ENCODE results near the gene TMEM231. TPM values are rescaled to one million over a fixed set of nuclear protein-coding genes. Genes with fewer than 3 reads are reported as not detected.
"Not testable (repeated sequence)": the region's sequence is repeated elsewhere in the genome, so short reads cannot be mapped to it uniquely, and the experiment has no call there.

The TMEM231 gene
- total RNA-seq, 2 donors from 2014 or later, result 5.3 to 7.5 TPM

DNA sequence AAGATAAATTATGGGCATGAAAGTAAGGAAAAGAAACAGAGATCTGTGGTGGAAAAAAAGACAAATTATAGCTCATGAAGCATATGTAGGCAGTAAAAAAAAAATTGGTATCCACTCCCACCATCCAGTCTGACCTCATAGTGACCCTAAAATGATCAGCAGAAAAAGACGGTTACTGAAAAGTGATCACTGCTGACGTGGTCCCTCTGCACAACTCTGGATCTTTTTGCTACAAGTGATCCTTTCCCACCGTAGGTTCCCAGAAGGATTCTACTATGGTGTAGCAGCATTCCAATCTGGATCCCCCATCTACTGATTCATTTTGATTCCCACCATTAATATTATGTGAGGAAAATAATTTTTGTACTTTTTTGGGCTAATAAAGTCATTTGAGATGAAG is 49.9 kb downstream of the TMEM231 start:
- Mint-ChIP-seq H3K27ac (no peak overlapping the region), H3K36me3 (ENCODE audit: low read depth) (no peaks in the 10 kb centered on the region), H3K27me3 (peaks cover 37% of the 10 kb centered on the region), H3K4me1 (peaks cover 4% of the 10 kb centered on the region), H3K4me3 (no peak overlapping the region)
- no peak for DNase-seq
- no peak for ATAC-seq
- H3K9me3 ChIP-seq (ENCODE audit: control insufficient read depth, low read length, poor library complexity, severe bottlenecking), result no peaks in the 10 kb centered on the region

- Mint-ChIP-seq H3K4me1 (peaks cover 4% of the 10 kb centered on the region), H3K36me3 (ENCODE audit: low read depth) (no peaks in the 10 kb centered on the region), H3K27ac (no peak overlapping the region), H3K4me3 (no peak overlapping the region), H3K27me3 (peaks cover 37% of the 10 kb centered on the region)
- ATAC-seq, result no peak
- no peak for DNase-seq
- no peaks in the 10 kb centered on the region for H3K9me3 ChIP-seq (ENCODE audit: control insufficient read depth, low read length, poor library complexity, severe bottlenecking)
These were observed 52.3 kb downstream of the TMEM231 start for GRCh38 chr16:75503801-75504200.

DNA sequence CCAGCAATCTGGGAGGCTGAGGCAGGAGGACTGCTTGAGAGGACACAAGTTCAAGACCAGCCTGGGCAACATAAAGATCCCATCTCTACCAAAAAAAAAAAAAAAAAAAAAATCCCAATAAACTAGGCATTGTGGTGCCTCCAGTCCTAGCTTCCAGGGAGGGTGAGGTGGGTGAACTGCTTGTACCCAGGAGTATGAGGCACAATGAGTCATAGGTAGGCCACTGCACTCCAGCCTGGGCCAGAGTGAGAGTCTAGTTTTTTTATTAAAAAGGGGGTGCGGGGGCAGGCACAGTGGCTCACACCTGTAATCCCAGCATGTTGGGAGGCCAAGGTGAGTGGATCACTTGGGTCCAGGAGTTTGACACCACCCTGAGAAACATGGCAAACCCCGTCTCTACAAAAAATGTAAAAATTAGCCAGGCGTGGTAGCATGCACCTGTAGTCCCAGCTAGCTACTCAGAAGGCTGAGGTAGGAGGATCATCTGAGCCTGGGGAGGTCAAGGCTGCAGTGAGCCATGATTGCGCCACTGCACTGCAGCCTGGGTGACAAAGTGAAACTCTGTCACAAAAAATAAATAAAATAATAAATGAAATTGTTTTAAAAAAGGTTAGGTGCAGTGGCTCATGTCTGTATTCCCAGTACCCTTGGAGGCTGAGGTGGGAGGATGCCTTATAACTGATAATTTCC is 53.0 kb downstream of the TMEM231 start:
- no peaks in the 10 kb centered on the region for H3K9me3 ChIP-seq (ENCODE audit: control insufficient read depth, low read length, poor library complexity, severe bottlenecking)
- no peak for ATAC-seq

DNA sequence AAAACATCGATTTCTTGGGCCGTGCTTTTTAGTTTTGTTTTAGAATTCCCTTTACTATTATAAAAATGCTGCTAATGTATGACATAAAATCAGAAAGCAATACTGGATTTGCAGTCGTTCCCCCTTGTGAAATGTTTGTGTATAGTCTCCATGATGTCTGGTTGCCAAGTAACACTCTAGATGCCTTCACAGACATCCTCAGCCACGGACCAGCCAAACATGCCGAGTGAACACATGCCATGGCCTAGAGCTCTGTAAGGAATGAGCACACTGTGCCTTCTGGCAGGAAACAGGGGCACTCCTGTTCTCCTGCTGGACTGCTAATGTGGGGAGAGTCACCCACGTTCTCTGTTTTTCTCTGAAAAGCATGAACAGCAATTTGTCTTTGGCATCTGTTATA is 54.2 kb downstream of the TMEM231 start:
- not testable (repeated sequence) for ATAC-seq; H3K4me3 Mint-ChIP-seq; DNase-seq; H3K9me3 ChIP-seq (ENCODE audit: control insufficient read depth, low read length, poor library complexity, severe bottlenecking); H3K4me1 Mint-ChIP-seq; H3K36me3 Mint-ChIP-seq (ENCODE audit: low read depth); H3K27ac Mint-ChIP-seq
- peaks cover 33% of the 10 kb centered on the region for H3K27me3 Mint-ChIP-seq

More for the DNA sequence above, 53.0 kb downstream of the TMEM231 start:
- no peak overlapping the region for H3K4me3 Mint-ChIP-seq
- peaks cover 32% of the 10 kb centered on the region for H3K27me3 Mint-ChIP-seq
- no peak for DNase-seq
- peaks cover 4% of the 10 kb centered on the region for H3K4me1 Mint-ChIP-seq
- H3K36me3 Mint-ChIP-seq (ENCODE audit: low read depth), result no peaks in the 10 kb centered on the region
- no peak overlapping the region for H3K27ac Mint-ChIP-seq

GRCh38 chr16:75501359-75501758 is 54.7 kb downstream of the TMEM231 start:
- H3K36me3 Mint-ChIP-seq (ENCODE audit: low read depth), result no peaks in the 10 kb centered on the region
- ATAC-seq (no peak), DNase-seq (no peak)
- no peaks in the 10 kb centered on the region for H3K9me3 ChIP-seq (ENCODE audit: control insufficient read depth, low read length, poor library complexity, severe bottlenecking)
- no peaks in the 10 kb centered on the region for H3K4me1 Mint-ChIP-seq
- H3K4me3 Mint-ChIP-seq, result no peak overlapping the region
- no peak overlapping the region for H3K27ac Mint-ChIP-seq
- peaks cover 29% of the 10 kb centered on the region for H3K27me3 Mint-ChIP-seq

- peaks cover 24% of the 10 kb centered on the region for H3K27me3 Mint-ChIP-seq
- not testable (repeated sequence) for H3K9me3 ChIP-seq (ENCODE audit: control insufficient read depth, low read length, poor library complexity, severe bottlenecking); H3K4me3 Mint-ChIP-seq; DNase-seq; ATAC-seq; H3K4me1 Mint-ChIP-seq; H3K36me3 Mint-ChIP-seq (ENCODE audit: low read depth); H3K27ac Mint-ChIP-seq
These were observed 57.3 kb downstream of the TMEM231 start for GRCh38 chr16:75498605-75499322.

DNA sequence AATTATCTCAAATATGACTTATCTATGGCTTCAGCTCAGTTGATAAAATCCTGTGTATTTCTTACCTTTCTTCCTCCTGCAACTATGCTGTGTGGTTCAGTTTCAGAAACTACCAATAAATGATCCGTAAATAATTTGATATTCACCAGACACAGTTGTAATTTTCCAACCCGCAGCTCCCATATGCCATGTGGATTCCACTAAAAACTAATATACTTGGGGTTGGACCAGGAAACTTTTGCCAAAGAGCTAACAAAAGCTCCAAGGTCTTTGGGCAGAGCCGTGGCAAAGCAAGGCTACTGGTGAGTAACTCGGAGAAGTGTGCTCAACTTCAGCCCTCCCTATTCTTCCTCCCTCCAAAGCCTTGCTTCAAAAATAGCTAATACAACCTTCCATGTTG is 58.5 kb downstream of the TMEM231 start:
- H3K9me3 ChIP-seq (ENCODE audit: control insufficient read depth, low read length, poor library complexity, severe bottlenecking), result no peaks in the 10 kb centered on the region
- Mint-ChIP-seq H3K36me3 (ENCODE audit: low read depth) (no peaks in the 10 kb centered on the region), H3K4me1 (peaks cover 5% of the 10 kb centered on the region), H3K27me3 (peaks cover 31% of the 10 kb centered on the region), H3K4me3 (no peak overlapping the region), H3K27ac (no peak overlapping the region)
- ATAC-seq (no peak), DNase-seq (no peak)

- no peak within 1 kb of the TSS for H3K27ac Mint-ChIP-seq
- ATAC-seq, result peak; percentile 57
- DNase-seq, result no peak
- H3K4me3 Mint-ChIP-seq, result peak within 1 kb of the TSS; percentile 85
- peaks cover 31% of the 10 kb centered on the region for H3K27me3 Mint-ChIP-seq
- peaks cover 5% of the 10 kb centered on the region for H3K4me1 Mint-ChIP-seq
- H3K36me3 Mint-ChIP-seq (ENCODE audit: low read depth), result no peaks in the 10 kb centered on the region
- no peaks in the 10 kb centered on the region for H3K9me3 ChIP-seq (ENCODE audit: control insufficient read depth, low read length, poor library complexity, severe bottlenecking)
These were observed 60.9 kb downstream of the TMEM231 start, which contains the start of gene CHST6 for GRCh38 chr16:75495076-75495674. Gene CHST6, minus strand, starts transcription at chr16:75495441. Its CDS starts 15,613 bp downstream, at chr16:75479828.

DNA sequence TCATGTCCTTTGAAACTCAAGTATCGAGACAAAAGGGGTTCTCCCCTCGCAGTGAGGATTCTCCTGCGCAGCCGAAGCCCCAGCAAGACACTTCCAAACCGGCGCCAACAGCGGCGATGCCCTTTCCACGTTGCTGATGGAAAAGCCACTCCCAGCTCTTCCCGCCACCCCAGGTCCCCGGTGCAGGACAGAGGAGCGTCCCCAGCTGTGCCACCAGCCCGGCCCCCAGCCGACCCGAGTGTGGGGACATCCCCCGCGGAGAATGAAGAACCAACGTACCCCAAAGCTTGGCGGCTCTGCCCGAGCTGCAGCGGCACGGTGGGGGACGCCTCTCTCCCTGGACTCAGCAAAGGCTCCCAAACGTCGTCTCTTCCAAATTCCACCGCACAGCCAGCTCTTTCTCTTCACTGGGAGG is 61.4 kb downstream of the TMEM231 start:
- no peaks in the 10 kb centered on the region for H3K36me3 Mint-ChIP-seq (ENCODE audit: low read depth)
- no peak overlapping the region for H3K27ac Mint-ChIP-seq
- DNase-seq (no peak), ATAC-seq (no peak)
- H3K4me1 Mint-ChIP-seq, result peaks cover 5% of the 10 kb centered on the region
- H3K9me3 ChIP-seq (ENCODE audit: control insufficient read depth, low read length, poor library complexity, severe bottlenecking), result no peaks in the 10 kb centered on the region
- H3K27me3 Mint-ChIP-seq, result peaks cover 31% of the 10 kb centered on the region
- H3K4me3 Mint-ChIP-seq, result peak overlapping the region; percentile 85

DNA sequence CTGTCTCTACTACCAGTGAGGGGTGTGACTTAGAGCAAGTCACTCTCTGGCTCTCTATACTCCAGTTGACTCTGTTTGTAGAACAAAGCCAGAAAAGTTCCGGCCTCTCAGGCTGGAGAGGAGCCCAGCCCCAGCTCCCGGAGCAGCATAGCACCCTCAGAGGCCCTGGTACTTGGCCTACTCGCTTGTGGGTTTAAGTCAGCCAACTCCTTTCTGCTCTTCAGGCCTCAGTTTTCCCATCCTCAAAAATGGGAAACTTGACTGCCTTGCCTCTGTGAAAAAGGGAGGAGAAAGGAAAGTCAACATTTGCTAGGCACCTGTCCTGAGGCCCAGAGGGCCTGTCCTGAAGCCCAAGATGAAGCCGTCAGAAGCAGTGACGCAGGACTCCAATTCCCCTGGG is 61.9 kb downstream of the TMEM231 start:
- no peak for DNase-seq
- peaks cover 31% of the 10 kb centered on the region for H3K27me3 Mint-ChIP-seq
- H3K4me1 Mint-ChIP-seq, result peaks cover 5% of the 10 kb centered on the region
- H3K9me3 ChIP-seq (ENCODE audit: control insufficient read depth, low read length, poor library complexity, severe bottlenecking), result no peaks in the 10 kb centered on the region
- no peak for ATAC-seq
- H3K27ac Mint-ChIP-seq, result no peak overlapping the region
- no peaks in the 10 kb centered on the region for H3K36me3 Mint-ChIP-seq (ENCODE audit: low read depth)
- H3K4me3 Mint-ChIP-seq, result peak overlapping the region; percentile 85

- peaks cover 8% of the 10 kb centered on the region for H3K4me1 Mint-ChIP-seq
- no peak for DNase-seq
- no peaks in the 10 kb centered on the region for H3K36me3 Mint-ChIP-seq (ENCODE audit: low read depth)
- ATAC-seq, result no peak
- H3K27me3 Mint-ChIP-seq, result peaks cover 33% of the 10 kb centered on the region
- no peak overlapping the region for H3K4me3 Mint-ChIP-seq
- no peaks in the 10 kb centered on the region for H3K9me3 ChIP-seq (ENCODE audit: control insufficient read depth, low read length, poor library complexity, severe bottlenecking)
- H3K27ac Mint-ChIP-seq, result no peak overlapping the region
These were observed 64.2 kb downstream of the TMEM231 start for GRCh38 chr16:75491876-75492275.

GRCh38 chr16:75488322-75488721 is 67.7 kb downstream of the TMEM231 start:
- ATAC-seq (no peak), DNase-seq (no peak)
- Mint-ChIP-seq H3K27me3 (peaks cover 34% of the 10 kb centered on the region), H3K4me1 (peaks cover 6% of the 10 kb centered on the region), H3K27ac (no peak overlapping the region), H3K36me3 (ENCODE audit: low read depth) (peaks cover 3% of the 10 kb centered on the region), H3K4me3 (no peak overlapping the region)
- no peaks in the 10 kb centered on the region for H3K9me3 ChIP-seq (ENCODE audit: control insufficient read depth, low read length, poor library complexity, severe bottlenecking)

All from T-helper 17 cell (primary cell).